Endothelial cell of umbilical vein (primary cell): Measurements from ENCODE around the gene RAP2A. TPM values are rescaled to one million over a fixed set of nuclear protein-coding genes. Genes with fewer than 3 reads are reported as not detected.

Source experiments
- BruUV-seq: library from RNA; stranded (reverse); fragments of 400-500 nt; replicated peaks from 2 replicates; lab custom pipeline; 2021; lab: Mats Ljungman, UMichigan
- CTCF ChIA-PET: fragments of 300-600, 350-600 bp; sonication (Branson Sonifier 250); formaldehyde crosslinking; loops from one replicate; lab custom pipeline; 2021; ENCODE audit warnings: antibody characterized with exemption, inconsistent platforms; lab: Charles Lee
- POLR2A ChIA-PET: fragments of 300-600, 350-600 bp; sonication (Branson Sonifier 250); formaldehyde crosslinking; loops from one replicate; lab custom pipeline; 2021; ENCODE audit warnings: antibody characterized with exemption, inconsistent platforms; lab: Charles Lee
- DNase-seq: peaks from one replicate; pipeline ENCODE4 v3.0.0-alpha.2; 2011; ENCODE audit warnings: low read depth, low spot score
- FAIRE-seq: peaks from 2 replicates; lab custom pipeline; 2011; peaks lifted over from hg19 to GRCh38; lab: Jason Lieb, UNC
- H2AFZ ChIP-seq: 2 replicates; pipeline ENCODE4 v1.6.0; 2012; ENCODE audit warnings: low read depth, low read length, control low read depth, inconsistent platforms
- H3K27ac ChIP-seq: 2 replicates; pipeline ENCODE4 v1.5.1; 2011; ENCODE audit warnings: low read depth, mild to moderate bottlenecking, control low read depth, low read length, moderate library complexity; ENCODE audit not compliant: insufficient read depth
- H3K27me3 ChIP-seq, 2 experiments: 2 replicates each; pipeline versions ENCODE4 v1.6.0 to v1.6.1; 2011; ENCODE audit warnings: low read length in 2 of 2, mixed read lengths in 1 of 2; ENCODE audit not compliant: control insufficient read depth in 2 of 2, insufficient read depth in 2 of 2
- H3K36me3 ChIP-seq, 2 experiments: 2 replicates in 1 of 2; 3 replicates in 1 of 2; pipeline ENCODE4 v1.5.1; 2011; ENCODE audit warnings: low read length in 2 of 2, mild to moderate bottlenecking in 1 of 2, moderate library complexity in 1 of 2; ENCODE audit not compliant: control insufficient read depth in 2 of 2, insufficient read depth in 2 of 2; ENCODE audit errors: extremely low read depth in 1 of 2
- H3K4me1 ChIP-seq: 3 replicates; pipeline ENCODE4 v1.5.1; 2011; ENCODE audit warnings: mild to moderate bottlenecking, low read length; ENCODE audit not compliant: control insufficient read depth, insufficient read depth; ENCODE audit errors: extremely low read depth
- H3K4me2 ChIP-seq: 2 replicates; pipeline ENCODE4 v1.6.1; 2011; ENCODE audit warnings: low read length, control low read depth, mixed read lengths; ENCODE audit not compliant: insufficient read depth
- H3K4me3 ChIP-seq, 3 experiments: fragments of 200-600 bp in 1 of 3; sonication (generic), shearing (Covaris generic) in 1 of 3; replicated peaks in 1 of 3; 2 replicates each; pipeline ENCODE4 v1.5.1; 2011 to 2016; ENCODE audit warnings: control low read depth in 3 of 3, low read length in 3 of 3, mild to moderate bottlenecking in 2 of 3, inconsistent platforms in 1 of 3, low read depth in 1 of 3, moderate library complexity in 1 of 3; ENCODE audit not compliant: insufficient read depth in 1 of 3
- H3K79me2 ChIP-seq: 2 replicates; pipeline ENCODE4 v1.6.0; 2012; ENCODE audit warnings: low read length, inconsistent platforms; ENCODE audit not compliant: control insufficient read depth, insufficient read depth
- H3K9ac ChIP-seq: replicated peaks from 2 replicates; pipeline ENCODE3; 2011; ENCODE audit warnings: low read length, control low read depth; ENCODE audit not compliant: insufficient read depth; ENCODE audit errors: extremely low read depth
- H3K9me1 ChIP-seq: replicated peaks from 3 replicates; pipeline ENCODE4 v1.6.0; 2011; ENCODE audit warnings: mild to moderate bottlenecking, low read length; ENCODE audit not compliant: control insufficient read depth, insufficient read depth; ENCODE audit errors: extremely low read depth
- H3K9me3 ChIP-seq: replicated peaks from 2 replicates; pipeline ENCODE4 v1.5.1; 2012; ENCODE audit warnings: low read length, inconsistent platforms; ENCODE audit not compliant: control insufficient read depth, insufficient read depth
- H4K20me1 ChIP-seq: replicated peaks from 2 replicates; pipeline ENCODE3; 2011; ENCODE audit warnings: mild to moderate bottlenecking, low read length; ENCODE audit not compliant: control insufficient read depth, insufficient read depth; ENCODE audit errors: extremely low read depth
- EZH2 ChIP-seq: IDR thresholded peaks from 2 replicates; pipeline ENCODE4 v1.6.1; 2012; ENCODE audit warnings: borderline replicate concordance, low read depth, mild to moderate bottlenecking, moderate library complexity, low read length, inconsistent platforms; ENCODE audit not compliant: severe bottlenecking
- FOS ChIP-seq: IDR thresholded peaks from 2 replicates; pipeline ENCODE4 v1.6.1; 2011; ENCODE audit warnings: mild to moderate bottlenecking, low read length, moderate library complexity, borderline replicate concordance; ENCODE audit not compliant: insufficient read depth
- GATA2 ChIP-seq: IDR thresholded peaks from 2 replicates; pipeline ENCODE4 v1.7.0; 2011; ENCODE audit warnings: low read depth, mild to moderate bottlenecking, moderate library complexity, mixed read lengths, low read length; ENCODE audit not compliant: insufficient read length, insufficient read depth
- JUN ChIP-seq: IDR thresholded peaks from 2 replicates; pipeline ENCODE4 v1.6.1; 2011; ENCODE audit warnings: borderline replicate concordance, low read depth; ENCODE audit not compliant: insufficient read length, insufficient read depth
- MAX ChIP-seq: IDR thresholded peaks from 2 replicates; pipeline ENCODE4 v1.6.1; 2011; ENCODE audit not compliant: insufficient read depth, insufficient read length
- MYC ChIP-seq: IDR thresholded peaks from one replicate; pipeline ENCODE4 v1.6.1; 2011; ENCODE audit warnings: mild to moderate bottlenecking, low read depth, low read length
- POLR2A ChIP-seq: IDR thresholded peaks from 2 replicates; pipeline ENCODE4 v1.6.1; 2012; ENCODE audit warnings: low read depth, mild to moderate bottlenecking, control low read depth, low read length
- POLR2AphosphoS5 ChIP-seq: IDR thresholded peaks from 2 replicates; pipeline ENCODE4 v1.6.1; 2012; ENCODE audit warnings: low read depth, mild to moderate bottlenecking, control low read depth, low read length, moderate library complexity; ENCODE audit not compliant: insufficient read depth
- dilution Hi-C: fragments of 300-500 bp; cut with MboI; formaldehyde crosslinking; loops from one replicate; pipeline ENCODE4 v1.15.0; 2019; ENCODE audit warnings: low sequenced_read_pairs; ENCODE audit not compliant: extremely low pct_ligation_motif_present
- intact Hi-C: fragments of 100-400 bp; cut with micrococcal nuclease; formaldehyde crosslinking; loops from one replicate; pipeline ENCODE4 v1.10.0; 2022
- polyA plus RNA-seq, 4 experiments: library from polyadenylated mRNA; depleted of rRNA in 3 of 4; stranded (reverse) in 3 of 4; unstranded in 1 of 4; fragments of >200 nt; gene quantifications; 2 replicates each; pipeline versions ENCODE4 v1.2.1 to v1.2.3, GENCODE V29; 2011 to 2012; ENCODE audit warnings: missing spikeins in 1 of 4
- total RNA-seq: library from RNA; stranded (reverse); gene quantifications from 2 replicates; pipeline ENCODE4 v1.2.3, GENCODE V29; 2021
- TF ChIP-seq, protein P1 (sequence below), 2 donors: IDR thresholded peaks; 1 replicate in 1 of 2; 2 replicates in 1 of 2; pipeline ENCODE4 v1.5.1; 2011; ENCODE audit warnings: low read length in 2 of 2, mild to moderate bottlenecking in 2 of 2, moderate library complexity in 2 of 2, control low read depth in 1 of 2, inconsistent platforms in 1 of 2, low read depth in 1 of 2; ENCODE audit not compliant: insufficient read depth in 1 of 2; ENCODE audit errors: extremely low read depth in 1 of 2

RAP2A gene
- total and polyA plus RNA-seq, 2 donors (not counting 3 experiments of a cell fraction or from before 2014, with no cell fraction given), result 7.8 to 44.4 TPM

DNA sequence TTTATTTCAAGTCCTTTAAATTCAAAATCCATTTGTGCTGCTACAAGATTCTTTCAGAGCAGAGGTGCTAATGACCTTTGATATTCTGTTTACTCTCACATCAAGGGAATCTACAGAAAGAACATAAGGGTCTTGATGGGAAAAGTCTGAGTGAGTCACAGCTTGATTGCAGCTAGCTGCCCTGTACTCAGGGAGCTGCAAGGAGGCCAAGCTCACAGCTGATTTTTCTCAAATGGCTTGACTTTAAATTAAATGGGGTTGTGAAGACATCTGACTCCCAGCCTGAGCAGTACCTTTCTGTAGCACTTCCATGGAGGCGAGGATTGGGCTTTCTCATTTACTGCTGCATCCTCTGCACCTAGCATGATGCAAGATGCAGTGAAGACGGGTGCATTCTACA is 62.5 kb downstream of the RAP2A start:
- Histone ChIP-seq H3K9me1 (no peaks in the 10 kb centered on the region), H3K4me1 (peaks cover 3% of the 10 kb centered on the region), H3K4me2 (no peak overlapping the region), H3K27me3 (no peaks in the 10 kb centered on the region), H2AFZ (no peak overlapping the region), H4K20me1 (no peaks in the 10 kb centered on the region), H3K9ac (no peak overlapping the region), H3K4me3 (no peak overlapping the region), H3K36me3 (no peaks in the 10 kb centered on the region), H3K79me2 (no peaks in the 10 kb centered on the region), H3K9me3 (no peaks in the 10 kb centered on the region), H3K27ac (no peak overlapping the region)
- no peak for DNase-seq
- no TSS peak for BruUV-seq
- dilution Hi-C loops (no loop called here), intact Hi-C loops (no loop called here)
- ChIA-PET CTCF (no interaction called here), POLR2A (no interaction called here)
- TF ChIP-seq FOS, result no peak
- TF ChIP-seq, protein P1, sequence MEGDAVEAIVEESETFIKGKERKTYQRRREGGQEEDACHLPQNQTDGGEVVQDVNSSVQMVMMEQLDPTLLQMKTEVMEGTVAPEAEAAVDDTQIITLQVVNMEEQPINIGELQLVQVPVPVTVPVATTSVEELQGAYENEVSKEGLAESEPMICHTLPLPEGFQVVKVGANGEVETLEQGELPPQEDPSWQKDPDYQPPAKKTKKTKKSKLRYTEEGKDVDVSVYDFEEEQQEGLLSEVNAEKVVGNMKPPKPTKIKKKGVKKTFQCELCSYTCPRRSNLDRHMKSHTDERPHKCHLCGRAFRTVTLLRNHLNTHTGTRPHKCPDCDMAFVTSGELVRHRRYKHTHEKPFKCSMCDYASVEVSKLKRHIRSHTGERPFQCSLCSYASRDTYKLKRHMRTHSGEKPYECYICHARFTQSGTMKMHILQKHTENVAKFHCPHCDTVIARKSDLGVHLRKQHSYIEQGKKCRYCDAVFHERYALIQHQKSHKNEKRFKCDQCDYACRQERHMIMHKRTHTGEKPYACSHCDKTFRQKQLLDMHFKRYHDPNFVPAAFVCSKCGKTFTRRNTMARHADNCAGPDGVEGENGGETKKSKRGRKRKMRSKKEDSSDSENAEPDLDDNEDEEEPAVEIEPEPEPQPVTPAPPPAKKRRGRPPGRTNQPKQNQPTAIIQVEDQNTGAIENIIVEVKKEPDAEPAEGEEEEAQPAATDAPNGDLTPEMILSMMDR (IDR thresholded peaks at IDR 0.05; ENCODE audit: extremely low read depth in 1 of 2, insufficient read depth in 1 of 2, low read depth in 1 of 2, low read length in 2 of 2), result no peak
- TF ChIP-seq JUN, result no peak
- TF ChIP-seq POLR2A, result no peak
- TF ChIP-seq EZH2, result no peak
- TF ChIP-seq MYC, result no peak
- no peak for TF ChIP-seq POLR2AphosphoS5
- TF ChIP-seq GATA2, result no peak
- TF ChIP-seq MAX, result no peak
- FAIRE-seq, result no peak
